NCI-H1092 treated with DMSO at 0.1 percent for 48 hours (cell line): Measurements from ENCODE around the gene NAP1L1.

ENCODE experiments used
- DNase-seq: peaks from one replicate; lab custom pipeline; 2025; lab: John Stamatoyannopoulos, UW

Gene NAP1L1

GRCh38 chr12:76083246-76083903 is 1.1 kb downstream of the NAP1L1 start:
- DNase-seq, result no peak

DNA sequence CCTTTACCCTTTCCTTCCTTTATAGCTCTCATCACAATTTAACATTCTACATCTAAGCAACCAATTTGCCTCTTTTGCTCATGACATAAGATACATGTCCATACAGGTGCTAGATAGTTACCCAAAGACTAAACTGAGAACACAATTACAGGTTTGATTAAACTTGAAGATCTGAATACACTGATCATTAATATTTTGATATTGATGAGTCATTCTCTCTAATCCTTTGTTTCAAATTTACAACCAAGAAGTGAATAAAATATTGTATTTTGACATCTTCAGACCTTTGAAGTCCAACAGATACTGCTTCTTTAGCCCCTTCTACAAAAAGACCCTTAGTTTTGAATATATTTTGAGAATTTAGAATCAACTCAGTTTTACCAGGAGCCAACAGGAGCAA is 2.6 kb downstream of the NAP1L1 start:
- no peak for DNase-seq

DNA sequence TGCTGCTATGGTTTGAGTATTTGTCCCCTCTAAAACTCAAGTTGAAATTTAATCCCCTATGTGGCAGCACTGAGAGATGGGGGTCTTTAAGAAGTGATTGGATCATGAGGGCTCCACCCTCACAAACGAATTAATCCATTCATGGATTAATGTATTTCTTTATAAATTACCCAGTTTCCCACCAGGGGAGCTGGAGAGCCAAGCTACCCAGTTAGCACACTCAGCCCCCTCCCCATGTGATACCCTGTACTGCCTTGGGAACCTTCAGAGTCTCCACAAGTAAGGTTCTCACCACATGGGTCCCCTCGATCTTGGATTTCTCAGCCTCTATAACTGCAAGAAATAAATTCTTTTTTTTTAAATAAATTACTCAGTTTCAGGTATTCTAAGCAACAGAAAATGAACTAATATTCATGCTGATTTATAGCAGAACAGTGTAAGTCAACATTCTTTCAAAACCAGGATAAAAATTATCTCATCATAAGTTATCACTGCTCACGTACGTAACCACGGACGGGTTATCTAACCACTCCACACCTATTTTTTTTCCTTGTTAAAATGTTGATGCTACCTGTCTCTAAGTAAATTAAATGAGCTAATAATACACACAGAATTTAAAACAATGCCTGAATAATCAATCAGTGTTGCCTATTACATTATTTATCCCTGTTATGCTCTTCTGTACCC is 3.6 kb downstream of the NAP1L1 start:
- DNase-seq, result no peak

DNA sequence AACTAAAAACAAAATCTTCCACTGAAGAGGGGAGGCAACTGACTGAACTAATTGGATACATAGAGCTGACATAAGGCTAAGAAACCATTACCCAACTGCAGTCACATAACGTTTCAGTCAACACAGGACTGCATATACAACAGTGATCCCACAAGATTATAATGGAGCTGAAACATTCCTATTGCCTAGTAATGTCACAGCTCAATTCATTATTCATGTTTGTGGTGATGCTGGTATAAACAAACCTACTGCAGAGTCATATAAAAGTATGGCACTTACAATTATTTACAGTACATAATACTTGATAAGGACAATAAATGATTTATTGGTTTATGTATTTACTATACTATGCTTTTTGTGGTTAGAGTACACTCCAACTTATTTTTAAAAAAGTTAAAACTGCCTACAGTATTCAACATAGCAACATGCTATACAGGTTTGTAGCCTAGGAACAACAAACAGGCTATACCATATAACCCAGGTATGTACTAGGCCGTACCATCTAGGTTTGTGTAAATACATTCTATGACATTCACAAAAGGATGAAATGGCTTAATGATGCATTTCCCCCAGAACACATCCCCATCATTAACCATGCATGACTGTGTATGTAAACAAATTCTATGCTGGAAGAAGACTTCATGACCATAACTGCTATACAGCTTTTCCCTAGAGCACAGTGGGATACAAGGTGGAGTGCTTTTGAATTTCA is 4.3 kb downstream of the NAP1L1 start:
- DNase-seq, result peak; percentile 18

- DNase-seq, result no peak
Measured at GRCh38 chr12:76078748-76079147, 5.7 kb downstream of the NAP1L1 start.

DNA sequence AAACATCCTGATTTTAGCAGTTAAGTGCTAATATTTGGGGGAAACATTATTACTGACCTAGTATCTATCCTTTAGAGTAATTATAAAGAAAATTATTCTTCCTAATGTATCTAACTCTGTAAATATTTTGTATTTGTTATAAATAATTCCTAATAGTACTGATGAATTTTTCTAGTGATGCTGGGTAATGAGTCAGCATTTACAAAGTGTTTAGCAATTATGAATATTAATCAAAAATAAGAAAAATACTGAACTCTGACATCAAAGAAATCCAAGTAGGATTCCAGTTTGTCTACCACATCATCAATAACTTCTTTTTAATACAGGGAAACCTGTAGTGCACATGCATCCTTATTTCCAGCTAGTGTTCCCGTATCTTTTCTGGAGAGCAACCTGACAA is 9.0 kb downstream of the NAP1L1 start:
- no peak for DNase-seq

DNA sequence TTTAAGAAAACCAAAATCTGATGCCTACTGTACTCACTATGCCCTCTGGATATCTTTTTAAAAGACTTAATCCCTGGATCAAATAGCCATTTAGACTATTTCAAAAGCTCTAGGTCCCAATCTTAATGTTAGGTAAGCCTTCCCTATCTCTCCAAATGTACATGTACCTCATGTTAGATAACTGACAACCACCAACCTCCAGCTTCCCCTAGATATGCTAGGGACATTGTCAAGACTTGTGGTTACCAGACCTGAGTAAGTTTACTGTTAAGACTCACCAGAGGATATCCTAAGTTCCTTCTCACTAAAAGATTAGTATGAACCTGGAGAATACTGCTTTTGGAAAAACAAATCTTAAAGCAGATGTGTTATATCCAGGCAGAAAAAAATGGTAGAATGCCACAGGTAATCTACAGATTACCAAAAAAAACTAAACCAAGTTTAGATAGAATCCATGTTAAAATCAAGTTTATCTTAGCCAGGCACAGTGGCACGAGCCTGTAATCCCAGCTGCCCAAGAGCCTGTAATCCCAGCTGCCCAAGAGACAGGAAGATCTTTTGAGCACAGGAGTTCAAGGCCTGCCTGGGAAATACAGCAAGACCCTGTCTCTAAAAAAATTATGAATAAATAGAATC is 9.7 kb downstream of the NAP1L1 start:
- no peak for DNase-seq

GRCh38 chr12:76073561-76073960 is 10.9 kb downstream of the NAP1L1 start:
- DNase-seq, result no peak

DNA sequence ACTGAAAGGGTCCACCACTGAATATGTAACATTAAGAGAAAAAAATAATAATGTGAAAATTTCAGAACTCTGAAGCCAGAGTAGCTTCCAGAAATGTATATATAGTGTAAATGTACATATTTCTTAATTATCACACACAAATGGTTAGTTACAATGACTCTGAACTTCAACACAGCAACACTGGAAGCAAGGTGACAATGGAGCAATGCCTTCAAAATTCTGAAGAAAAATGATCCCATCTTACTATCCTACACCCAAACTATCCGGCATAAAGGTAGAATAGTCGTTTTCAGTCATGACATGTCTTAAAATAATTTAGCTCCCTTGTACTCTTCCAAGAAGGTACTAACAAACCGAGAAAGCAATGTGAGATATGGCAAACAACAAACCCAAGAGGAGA is 11.9 kb downstream of the NAP1L1 start:
- DNase-seq, result no peak

GRCh38 chr12:76069339-76069738 is 15.1 kb downstream of the NAP1L1 start:
- no peak for DNase-seq

GRCh38 chr12:76065917-76066316 is 18.6 kb downstream of the NAP1L1 start:
- no peak for DNase-seq

- DNase-seq, result no peak
Measured at GRCh38 chr12:76064904-76065303, 19.6 kb downstream of the NAP1L1 start.

DNA sequence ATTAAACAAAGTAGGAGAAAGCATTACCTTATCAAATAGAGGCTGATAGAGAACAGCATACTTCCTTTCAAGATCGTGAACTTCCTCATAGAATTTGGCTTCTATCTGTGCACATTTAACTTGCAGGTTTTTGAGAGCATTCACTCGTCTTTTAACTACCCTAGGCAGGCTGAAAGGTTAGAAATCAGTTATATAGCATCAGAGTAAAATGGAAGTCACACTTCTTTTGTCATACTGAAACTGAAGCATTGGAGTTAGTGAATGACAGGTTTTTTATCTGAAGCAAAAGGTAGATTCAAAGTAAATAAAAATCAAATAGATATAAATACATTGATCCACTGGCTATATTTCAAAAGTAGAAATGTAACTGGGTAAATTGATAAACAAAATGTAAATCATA is 24.4 kb downstream of the NAP1L1 start:
- no peak for DNase-seq

DNA sequence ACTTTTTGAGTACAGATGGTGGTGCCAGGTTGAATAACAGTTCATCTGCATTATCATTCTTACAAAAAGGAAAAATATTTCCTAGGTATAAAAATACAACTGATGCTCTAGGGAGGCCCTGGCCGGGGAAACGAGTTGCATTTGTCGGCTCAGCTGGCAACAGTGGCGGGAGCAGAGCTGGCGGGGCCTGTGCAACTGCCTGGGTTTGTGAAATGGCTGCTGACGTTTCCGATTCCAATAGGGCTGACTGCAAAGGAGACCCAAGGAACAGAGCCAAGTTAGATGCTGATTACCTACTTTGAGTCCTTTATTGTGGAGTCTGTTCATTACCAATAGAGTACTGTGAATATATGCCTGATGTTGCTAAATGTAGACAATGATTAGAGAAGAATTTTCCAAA is 27.2 kb downstream of the NAP1L1 start:
- DNase-seq, result no peak

GRCh38 chr12:76055393-76055792 is 29.1 kb downstream of the NAP1L1 start:
- DNase-seq, result no peak

- DNase-seq, result no peak
Measured at GRCh38 chr12:76049575-76050251, 34.8 kb downstream of the NAP1L1 start.

- no peak for DNase-seq
Measured at GRCh38 chr12:76047742-76048141, 36.7 kb downstream of the NAP1L1 start.

DNA sequence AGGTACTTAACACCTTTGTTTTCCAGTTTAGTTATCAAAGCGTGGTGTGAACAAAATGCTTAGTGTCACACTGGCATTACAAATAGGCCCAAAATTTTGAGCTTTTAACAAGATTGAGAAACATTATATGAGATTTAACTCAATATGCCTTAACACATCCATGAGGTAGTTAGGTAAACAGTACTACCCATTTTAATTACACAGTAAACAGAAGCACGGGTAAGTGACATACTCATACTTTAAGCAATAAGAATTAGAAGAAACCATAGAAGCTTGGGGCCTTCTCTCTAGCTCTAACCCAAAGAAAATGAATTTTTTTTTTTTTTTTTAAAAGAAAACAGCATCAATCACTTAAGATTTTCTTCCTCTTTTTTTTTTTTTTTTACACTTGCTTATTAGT is 37.4 kb downstream of the NAP1L1 start:
- no peak for DNase-seq

DNA sequence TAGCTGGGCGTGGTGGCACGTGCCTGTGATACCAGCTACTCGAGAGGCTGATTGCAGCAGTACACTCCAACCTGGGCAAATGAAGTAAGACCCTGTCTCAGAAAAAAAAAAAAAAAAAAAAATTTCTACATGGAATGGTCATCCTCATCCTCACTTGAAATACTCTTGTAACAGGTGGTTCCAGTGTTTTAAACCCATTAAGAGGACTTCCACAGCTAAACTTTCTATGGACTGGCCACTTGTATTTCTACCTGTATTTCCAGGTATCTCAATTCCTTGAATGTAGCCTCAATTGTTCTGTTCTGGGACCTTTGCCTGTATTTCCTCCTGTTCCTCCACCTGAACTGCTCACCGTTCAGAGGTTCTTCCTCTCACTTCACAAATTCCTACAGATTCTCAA is 41.1 kb downstream of the NAP1L1 start:
- no peak for DNase-seq

- no peak for DNase-seq
Measured at GRCh38 chr12:76042147-76042546, 42.3 kb downstream of the NAP1L1 start.

- no peak for DNase-seq
Measured at GRCh38 chr12:76041406-76041805, 43.1 kb downstream of the NAP1L1 start.

DNA sequence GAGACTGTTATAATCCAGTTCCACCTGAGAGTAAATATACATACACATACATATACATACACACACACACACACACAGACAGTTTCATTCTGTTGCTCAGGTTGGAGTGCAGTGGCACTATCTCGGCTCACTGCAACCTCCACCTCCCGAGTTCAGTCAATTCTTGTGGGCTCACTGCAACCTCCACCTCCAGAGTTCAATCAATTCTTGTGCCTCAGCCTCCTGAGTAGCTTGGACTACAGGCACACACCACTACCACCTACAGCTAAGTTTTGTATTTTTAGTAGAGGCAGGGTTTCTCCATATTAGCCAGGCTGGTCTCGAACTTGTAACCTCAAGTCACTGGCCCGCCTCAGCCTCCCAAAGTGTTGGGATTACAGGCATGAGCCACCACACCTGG is 44.0 kb downstream of the NAP1L1 start:
- DNase-seq, result no peak
